ENCODE results near the gene IL1RN. TPM values are rescaled to one million over a fixed set of nuclear protein-coding genes. Genes with fewer than 3 reads are reported as not detected.

The IL1RN gene
- total and polyA plus RNA-seq, 2 of the 13 experiments (the other 11 are each of a cell fraction or from before 2014, with no cell fraction given) = 21.2 to 101 TPM

GRCh38 chr2:113157897-113158753 lies 30.7 kb downstream of the IL1RN start (continued):
- TF ChIP-seq ZBTB44 (CRISPR knock-in tag; IDR thresholded peaks at IDR 0.05) (no peak), FOXA3 (CRISPR knock-in tag; IDR thresholded peaks at IDR 0.05) (0 out of 2 replicates have a peak, but pooled peaks have one; percentile 0), NR2F6 (IDR thresholded peaks at IDR 0.05) (no peak), NR2F6 (CRISPR knock-in tag; IDR thresholded peaks at IDR 0.05) (no peak; the same call in 1 of the 2 replicates), PHF8 (CRISPR knock-in tag; IDR thresholded peaks at IDR 0.05) (peak; percentile 8; the same call in 1 of the 2 replicates), NKX3-1 (CRISPR knock-in tag; IDR thresholded peaks at IDR 0.05) (no peak), ISL2 (CRISPR knock-in tag; IDR thresholded peaks at IDR 0.05) (no peak), ZNF574 (CRISPR knock-in tag; IDR thresholded peaks at IDR 0.05) (no peak), PLRG1 (conservative IDR thresholded peaks at IDR 0.05) (no peak), ZNF317 (CRISPR knock-in tag; IDR thresholded peaks at IDR 0.05) (0 out of 2 replicates have a peak, but pooled peaks have one; percentile 63), TCF12 (IDR thresholded peaks at IDR 0.05) (no peak), TCF12 (CRISPR knock-in tag; IDR thresholded peaks at IDR 0.05) (peak; percentile 12; the same call in 1 of the 2 replicates), KMT2B (CRISPR knock-in tag; IDR thresholded peaks at IDR 0.05) (no peak), ZNF770 (CRISPR knock-in tag; IDR thresholded peaks at IDR 0.05) (0 out of 2 replicates have a peak, but pooled peaks have one; percentile 2), SP5 (CRISPR knock-in tag; IDR thresholded peaks at IDR 0.05; ENCODE audit: borderline replicate concordance, low read depth) (no peak), MED13 (CRISPR knock-in tag; IDR thresholded peaks at IDR 0.05) (no peak), ZNF547 (CRISPR knock-in tag; IDR thresholded peaks at IDR 0.05) (0 out of 2 replicates have a peak, but pooled peaks have one; percentile 48), ZNF12 (CRISPR knock-in tag; IDR thresholded peaks at IDR 0.05) (no peak), FOXK1 (CRISPR knock-in tag; IDR thresholded peaks at IDR 0.05; ENCODE audit: borderline replicate concordance, low read depth) (no peak), KAT2B (IDR thresholded peaks at IDR 0.05; ENCODE audit: borderline replicate concordance, low read depth, low read length) (no peak), SNAPC2 (CRISPR knock-in tag; IDR thresholded peaks at IDR 0.05) (0 out of 2 replicates have a peak, but pooled peaks have one; percentile 15), SAP130 (CRISPR knock-in tag; IDR thresholded peaks at IDR 0.05; ENCODE audit: low read depth) (no peak; the same call in 1 of the 2 replicates), FOXP1 (IDR thresholded peaks at IDR 0.05) (no peak), FOXP1 (CRISPR knock-in tag; IDR thresholded peaks at IDR 0.05) (no peak), ZNF275 (CRISPR knock-in tag; IDR thresholded peaks at IDR 0.05; ENCODE audit: borderline replicate concordance) (no peak), SMAD9 (CRISPR knock-in tag; IDR thresholded peaks at IDR 0.05) (no peak)
